HepG2 (cell line): Measurements from ENCODE around the gene NSUN2. TPM values are rescaled to one million over a fixed set of nuclear protein-coding genes. Genes with fewer than 3 reads are reported as not detected.

Experiments
- ATAC-seq: fragments of 200-7000 bp; cut with Tn5 transposase; 3 replicates; pipeline ENCODE4 v1.9.1; 2020; ENCODE audit warnings: mild to moderate bottlenecking, moderate library complexity
- BruUV-seq: library from RNA; stranded (reverse); fragments of 400-500 nt; replicated peaks from 2 replicates; lab custom pipeline; 2021; lab: Mats Ljungman, UMichigan
- CTCF ChIA-PET: fragments of 300-600 bp; formaldehyde crosslinking; extraction: SDS; loops from one replicate; lab custom pipeline; 2021; ENCODE audit warnings: low total read pairs, inconsistent platforms, low intra/inter-chr PET ratio; lab: Yijun Ruan, JAX
- POLR2A ChIA-PET: fragments of 350-600 bp; sonication (Branson Sonifier 250); formaldehyde crosslinking; loops from one replicate; lab custom pipeline; 2020; ENCODE audit warnings: antibody characterized with exemption, inconsistent platforms; lab: Yijun Ruan, JAX
- DNase-seq: peaks from one replicate; pipeline ENCODE4 v3.0.0-alpha.2; 2015; ENCODE audit warnings: low spot score
- FAIRE-seq: peaks from 3 replicates; lab custom pipeline; 2011; peaks lifted over from hg19 to GRCh38; lab: Jason Lieb, UNC
- H2AFZ ChIP-seq: one replicate; pipeline ENCODE4 v1.6.1; 2011; ENCODE audit warnings: low read length, inconsistent platforms
- H3K27ac ChIP-seq: fragments of 300-600 bp; 3 replicates; pipeline ENCODE4 v1.8.0; 2011; ENCODE audit warnings: mixed run types, mild to moderate bottlenecking, mixed read lengths, low read length, inconsistent platforms; ENCODE audit not compliant: insufficient read depth; ENCODE audit errors: extremely low read length
- H3K27me3 ChIP-seq, 2 experiments: fragments of 200-600 bp in 1 of 2; 2 replicates in 1 of 2; 3 replicates in 1 of 2; pipeline versions ENCODE4 v1.6.0 to v1.8.0; 2011; ENCODE audit warnings: low read length in 2 of 2, mild to moderate bottlenecking in 2 of 2, moderate library complexity in 2 of 2, inconsistent platforms in 1 of 2; ENCODE audit not compliant: insufficient read depth in 2 of 2, control insufficient read depth in 1 of 2
- H3K36me3 ChIP-seq, 2 experiments: fragments of 200-600 bp in 1 of 2; replicated peaks in 1 of 2; 2 replicates in 1 of 2; 3 replicates in 1 of 2; pipeline versions ENCODE4 v1.5.1 to v1.8.0; 2011; ENCODE audit warnings: low read length in 2 of 2, inconsistent platforms in 1 of 2; ENCODE audit not compliant: insufficient read depth in 2 of 2, control insufficient read depth in 1 of 2
- H3K4me1 ChIP-seq: 2 replicates; pipeline ENCODE4 v1.5.1; 2012; ENCODE audit warnings: low read length, inconsistent platforms; ENCODE audit not compliant: insufficient read depth
- H3K4me2 ChIP-seq: 2 replicates; pipeline ENCODE4 v1.6.0; 2011; ENCODE audit warnings: low read depth, low read length, inconsistent platforms
- H3K4me3 ChIP-seq, 3 experiments: fragments of 200-600 bp in 1 of 3; sonication (generic), shearing (Covaris generic) in 1 of 3; replicated peaks in 1 of 3; 2 replicates each; pipeline ENCODE4 v1.5.1; 2011 to 2016; ENCODE audit warnings: low read length in 3 of 3, inconsistent platforms in 2 of 3, low read depth in 2 of 3, mild to moderate bottlenecking in 2 of 3, control low read depth in 1 of 3, mixed read lengths in 1 of 3; ENCODE audit not compliant: insufficient read depth in 1 of 3
- H3K79me2 ChIP-seq: one replicate; pipeline ENCODE4 v1.6.1; 2011; ENCODE audit warnings: low read length, inconsistent platforms; ENCODE audit not compliant: insufficient read depth
- H3K9ac ChIP-seq: 2 replicates; pipeline ENCODE4 v1.6.0; 2011; ENCODE audit warnings: mild to moderate bottlenecking, low read depth, low read length, inconsistent platforms; ENCODE audit not compliant: insufficient read depth
- H3K9me3 ChIP-seq: 2 replicates; pipeline ENCODE4 v1.5.1; 2012; ENCODE audit warnings: mild to moderate bottlenecking, low read length
- H4K20me1 ChIP-seq: 2 replicates; pipeline ENCODE4 v1.6.0; 2011; ENCODE audit warnings: inconsistent platforms, mild to moderate bottlenecking, low read length, moderate library complexity; ENCODE audit not compliant: insufficient read depth
- DRAP1 ChIP-seq: IDR thresholded peaks from 2 replicates; pipeline ENCODE4 v1.6.1; 2016; ENCODE audit warnings: missing genetic modification reagents, missing compliant biosample characterization
- IRF1 ChIP-seq: sonication (generic); formaldehyde crosslinking; IDR thresholded peaks from 2 replicates; pipeline ENCODE4 v1.4.0; 2020; ENCODE audit warnings: low read depth, mild to moderate bottlenecking, missing genetic modification reagents
- KLF11 ChIP-seq: IDR thresholded peaks from 2 replicates; pipeline ENCODE4 v1.6.1; 2016; ENCODE audit warnings: missing compliant biosample characterization
- RFX5 ChIP-seq: IDR thresholded peaks from 2 replicates; pipeline ENCODE4 v1.6.1; 2011; ENCODE audit warnings: low read depth, low read length, improper control_type of control experiment
- SOX6 ChIP-seq, 2 experiments: fragments of 450-650 bp in 1 of 2; sonication (generic) in 1 of 2; formaldehyde crosslinking in 1 of 2; IDR thresholded peaks; 2 replicates each; pipeline versions ENCODE4 v1.4.0 to v1.6.1; 2017 to 2020; ENCODE audit warnings: antibody characterized with exemption in 1 of 2, mild to moderate bottlenecking in 1 of 2, missing genetic modification reagents in 1 of 2
- ZFYVE20 ChIP-seq: sonication (generic); formaldehyde crosslinking; IDR thresholded peaks from 2 replicates; pipeline ENCODE4 v1.8.0; 2023; ENCODE audit warnings: low read depth, mild to moderate bottlenecking, moderate library complexity, missing genetic modification reagents, borderline replicate concordance
- ZMYM2 ChIP-seq: sonication (generic); formaldehyde crosslinking; IDR thresholded peaks from 2 replicates; pipeline ENCODE4 v1.8.0; 2022; ENCODE audit warnings: mild to moderate bottlenecking, missing genetic modification reagents
- ZNF337 ChIP-seq: sonication (generic); formaldehyde crosslinking; IDR thresholded peaks from 2 replicates; pipeline ENCODE4 v1.5.1; 2020; ENCODE audit warnings: missing genetic modification reagents, low read depth, mild to moderate bottlenecking, borderline replicate concordance
- ZNF878 ChIP-seq: sonication (generic); formaldehyde crosslinking; IDR thresholded peaks from 2 replicates; pipeline ENCODE4 v1.8.1; 2023; ENCODE audit warnings: mild to moderate bottlenecking, missing genetic modification reagents, moderate library complexity
- whole genome bisulfite sequencing: methylation state at CpG from one replicate; pipeline ENCODE4 v1.1.6; 2017; ENCODE audit warnings: low lambda C conversion rate; 5-methylcytosine and 5-hydroxymethylcytosine counted together
- in situ Hi-C: cut with HindIII; loops from 2 replicates; pipeline ENCODE4 v1.10.0; 2017; ENCODE audit warnings: low pct_unique_long_range_greater_than_20kb; ENCODE audit not compliant: extremely low pct_ligation_motif_present
- intact Hi-C: fragments of 100-400 bp; cut with micrococcal nuclease; formaldehyde crosslinking; loops from one replicate; pipeline ENCODE4 v1.10.0; 2022; ENCODE audit not compliant: unreplicated experiment
- polyA plus RNA-seq, 8 experiments: library from polyadenylated mRNA; depleted of rRNA in 3 of 8; stranded (reverse) in 7 of 8; unstranded in 1 of 8; fragments of >200 nt; fragmentation: Illumina TruSeq in 4 of 8; extraction: Trizol in 4 of 8; gene quantifications; 2 replicates each; pipeline versions ENCODE4 v1.2.1 to v1.2.3, GENCODE V29; 2011 to 2016; ENCODE audit warnings: low read depth in 4 of 8, missing spikeins in 1 of 8, mixed read lengths in 1 of 8; ENCODE audit not compliant: insufficient read depth in 1 of 8
- total RNA-seq, 5 experiments: library from RNA; depleted of rRNA; stranded (reverse); fragments of >200 nt; fragmentation: Illumina TruSeq; extraction: Trizol; gene quantifications; 2 replicates each; pipeline ENCODE4 v1.2.3, GENCODE V29; 2016; ENCODE audit warnings: low read depth in 1 of 5
- TF ChIP-seq, protein P1 (sequence below): sonication (generic); formaldehyde crosslinking; IDR thresholded peaks from 2 replicates; pipeline ENCODE4 v1.4.0; 2020; ENCODE audit warnings: missing genetic modification reagents
- TF ChIP-seq, protein P2 (sequence below): sonication (generic); formaldehyde crosslinking; IDR thresholded peaks from 2 replicates; pipeline ENCODE4 v1.8.0; 2022; ENCODE audit warnings: missing genetic modification reagents, mild to moderate bottlenecking, inconsistent platforms, borderline replicate concordance
- TF ChIP-seq, protein P3 (sequence below): IDR thresholded peaks from 2 replicates; pipeline ENCODE4 v1.6.1; 2016; ENCODE audit warnings: low read depth, missing genetic modification reagents, missing compliant biosample characterization

The NSUN2 gene
- total and polyA plus RNA-seq, 2 of the 13 experiments (the other 11 are each of a cell fraction or from before 2014, with no cell fraction given) = 51.7 to 69.1 TPM

DNA sequence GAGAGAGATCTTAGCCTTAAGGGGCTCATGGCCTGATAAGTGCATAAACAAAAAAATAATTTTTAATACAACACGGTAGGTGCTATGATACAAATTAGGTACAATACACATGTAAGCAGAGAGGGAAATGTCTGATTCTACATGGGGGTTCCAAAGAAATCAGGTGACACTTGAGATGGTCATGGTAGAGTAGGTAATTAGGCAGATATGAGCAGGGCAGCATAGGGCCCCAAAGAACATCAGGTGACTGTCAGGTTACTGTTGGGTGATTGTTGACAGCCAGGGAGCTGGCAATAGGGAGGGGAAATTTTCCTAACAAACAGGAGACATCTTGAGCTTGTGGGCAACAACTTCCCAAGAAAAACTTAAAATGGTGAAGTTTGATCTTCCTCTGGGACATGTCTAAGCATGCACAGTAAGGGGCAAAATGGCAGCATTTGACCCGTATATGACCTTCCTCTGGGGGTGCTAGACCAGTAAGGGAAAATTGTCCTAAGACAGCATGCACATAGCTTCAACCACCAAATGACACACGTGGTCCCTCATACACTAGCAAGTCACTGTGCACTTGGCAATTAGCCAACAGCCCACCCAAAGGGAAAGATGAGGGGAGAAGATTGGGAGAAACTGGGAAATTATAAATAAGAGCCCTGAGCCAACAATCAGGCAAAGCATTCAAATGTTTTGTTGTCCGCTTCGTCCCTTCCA lies 43.1 kb upstream of the NSUN2 start:
- no peak for DNase-seq
- CTCF ChIA-PET = no interaction called here
- BruUV-seq = no TSS peak
- Histone ChIP-seq H3K9ac (no peak overlapping the region), H3K9me3 (no peaks in the 10 kb centered on the region; the same call in 1 of the 2 replicates), H3K4me2 (no peak overlapping the region), H3K27ac (no peak overlapping the region), H2AFZ (no peak overlapping the region), H4K20me1 (no peaks in the 10 kb centered on the region), H3K4me3 (no peak overlapping the region), H3K79me2 (no peaks in the 10 kb centered on the region), H3K36me3 (no peaks in the 10 kb centered on the region), H3K4me1 (no peaks in the 10 kb centered on the region; the same call in 1 of the 2 replicates), H3K27me3 (no peaks in the 10 kb centered on the region)
- in situ Hi-C loops (no loop called here), intact Hi-C loops (no loop called here)
- FAIRE-seq = peak; percentile 26
- 91% methylated on average over 5 of the region's 5 CpGs for WGBS
- no peak for TF ChIP-seq ZNF337 (CRISPR knock-in tag)
- TF ChIP-seq, protein P1, sequence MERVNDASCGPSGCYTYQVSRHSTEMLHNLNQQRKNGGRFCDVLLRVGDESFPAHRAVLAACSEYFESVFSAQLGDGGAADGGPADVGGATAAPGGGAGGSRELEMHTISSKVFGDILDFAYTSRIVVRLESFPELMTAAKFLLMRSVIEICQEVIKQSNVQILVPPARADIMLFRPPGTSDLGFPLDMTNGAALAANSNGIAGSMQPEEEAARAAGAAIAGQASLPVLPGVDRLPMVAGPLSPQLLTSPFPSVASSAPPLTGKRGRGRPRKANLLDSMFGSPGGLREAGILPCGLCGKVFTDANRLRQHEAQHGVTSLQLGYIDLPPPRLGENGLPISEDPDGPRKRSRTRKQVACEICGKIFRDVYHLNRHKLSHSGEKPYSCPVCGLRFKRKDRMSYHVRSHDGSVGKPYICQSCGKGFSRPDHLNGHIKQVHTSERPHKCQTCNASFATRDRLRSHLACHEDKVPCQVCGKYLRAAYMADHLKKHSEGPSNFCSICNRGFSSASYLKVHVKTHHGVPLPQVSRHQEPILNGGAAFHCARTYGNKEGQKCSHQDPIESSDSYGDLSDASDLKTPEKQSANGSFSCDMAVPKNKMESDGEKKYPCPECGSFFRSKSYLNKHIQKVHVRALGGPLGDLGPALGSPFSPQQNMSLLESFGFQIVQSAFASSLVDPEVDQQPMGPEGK (CRISPR knock-in tag) = no peak
- TF ChIP-seq ZNF878 (CRISPR knock-in tag) = no peak
- TF ChIP-seq KLF11 (CRISPR knock-in tag) = no peak
- TF ChIP-seq, protein P2, sequence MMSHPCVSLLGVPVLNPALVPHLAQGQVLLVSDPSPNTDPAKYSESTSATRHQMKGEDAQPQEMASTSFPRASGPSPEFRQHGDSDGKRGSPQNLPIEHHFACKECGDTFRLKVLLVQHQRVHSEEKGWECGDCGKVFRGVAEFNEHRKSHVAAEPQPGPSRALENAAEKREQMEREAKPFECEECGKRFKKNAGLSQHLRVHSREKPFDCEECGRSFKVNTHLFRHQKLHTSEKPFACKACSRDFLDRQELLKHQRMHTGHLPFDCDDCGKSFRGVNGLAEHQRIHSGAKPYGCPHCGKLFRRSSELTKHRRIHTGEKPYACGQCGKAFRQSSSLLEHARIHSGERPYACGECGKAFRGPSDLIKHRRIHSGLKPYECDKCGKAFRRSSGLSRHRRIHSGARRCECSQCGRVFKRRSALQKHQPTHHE (CRISPR knock-in tag) = no peak
- TF ChIP-seq DRAP1 = no peak
- no peak for TF ChIP-seq IRF1 (CRISPR knock-in tag)
- TF ChIP-seq, protein P3, sequence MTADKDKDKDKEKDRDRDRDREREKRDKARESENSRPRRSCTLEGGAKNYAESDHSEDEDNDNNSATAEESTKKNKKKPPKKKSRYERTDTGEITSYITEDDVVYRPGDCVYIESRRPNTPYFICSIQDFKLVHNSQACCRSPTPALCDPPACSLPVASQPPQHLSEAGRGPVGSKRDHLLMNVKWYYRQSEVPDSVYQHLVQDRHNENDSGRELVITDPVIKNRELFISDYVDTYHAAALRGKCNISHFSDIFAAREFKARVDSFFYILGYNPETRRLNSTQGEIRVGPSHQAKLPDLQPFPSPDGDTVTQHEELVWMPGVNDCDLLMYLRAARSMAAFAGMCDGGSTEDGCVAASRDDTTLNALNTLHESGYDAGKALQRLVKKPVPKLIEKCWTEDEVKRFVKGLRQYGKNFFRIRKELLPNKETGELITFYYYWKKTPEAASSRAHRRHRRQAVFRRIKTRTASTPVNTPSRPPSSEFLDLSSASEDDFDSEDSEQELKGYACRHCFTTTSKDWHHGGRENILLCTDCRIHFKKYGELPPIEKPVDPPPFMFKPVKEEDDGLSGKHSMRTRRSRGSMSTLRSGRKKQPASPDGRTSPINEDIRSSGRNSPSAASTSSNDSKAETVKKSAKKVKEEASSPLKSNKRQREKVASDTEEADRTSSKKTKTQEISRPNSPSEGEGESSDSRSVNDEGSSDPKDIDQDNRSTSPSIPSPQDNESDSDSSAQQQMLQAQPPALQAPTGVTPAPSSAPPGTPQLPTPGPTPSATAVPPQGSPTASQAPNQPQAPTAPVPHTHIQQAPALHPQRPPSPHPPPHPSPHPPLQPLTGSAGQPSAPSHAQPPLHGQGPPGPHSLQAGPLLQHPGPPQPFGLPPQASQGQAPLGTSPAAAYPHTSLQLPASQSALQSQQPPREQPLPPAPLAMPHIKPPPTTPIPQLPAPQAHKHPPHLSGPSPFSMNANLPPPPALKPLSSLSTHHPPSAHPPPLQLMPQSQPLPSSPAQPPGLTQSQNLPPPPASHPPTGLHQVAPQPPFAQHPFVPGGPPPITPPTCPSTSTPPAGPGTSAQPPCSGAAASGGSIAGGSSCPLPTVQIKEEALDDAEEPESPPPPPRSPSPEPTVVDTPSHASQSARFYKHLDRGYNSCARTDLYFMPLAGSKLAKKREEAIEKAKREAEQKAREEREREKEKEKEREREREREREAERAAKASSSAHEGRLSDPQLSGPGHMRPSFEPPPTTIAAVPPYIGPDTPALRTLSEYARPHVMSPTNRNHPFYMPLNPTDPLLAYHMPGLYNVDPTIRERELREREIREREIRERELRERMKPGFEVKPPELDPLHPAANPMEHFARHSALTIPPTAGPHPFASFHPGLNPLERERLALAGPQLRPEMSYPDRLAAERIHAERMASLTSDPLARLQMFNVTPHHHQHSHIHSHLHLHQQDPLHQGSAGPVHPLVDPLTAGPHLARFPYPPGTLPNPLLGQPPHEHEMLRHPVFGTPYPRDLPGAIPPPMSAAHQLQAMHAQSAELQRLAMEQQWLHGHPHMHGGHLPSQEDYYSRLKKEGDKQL (CRISPR knock-in tag) = no peak
- no peak for TF ChIP-seq ZMYM2 (CRISPR knock-in tag)
- TF ChIP-seq ZFYVE20 (CRISPR knock-in tag) = no peak
- TF ChIP-seq SOX6 (IDR thresholded peaks at IDR 0.05) = no peak
- TF ChIP-seq SOX6 (CRISPR knock-in tag; IDR thresholded peaks at IDR 0.05) = no peak
- TF ChIP-seq RFX5 = no peak
- ATAC-seq = no peak
- POLR2A ChIA-PET = no interaction called here
